Measurements from ENCODE around the gene HOMER3.

Gene HOMER3

GRCh38 chr19:18900700-18901481 lies 40.1 kb downstream of the HOMER3 start:
- no peak for DNase-seq (ENCODE audit: low read depth in 2 of 2)

GRCh38 chr19:18899624-18900560 lies 41.1 kb downstream of the HOMER3 start:
- DNase-seq (ENCODE audit: low read depth in 2 of 2), result no peak

GRCh38 chr19:18898607-18899408 lies 42.2 kb downstream of the HOMER3 start:
- no peak for DNase-seq (ENCODE audit: low read depth in 2 of 2)

- DNase-seq (ENCODE audit: low read depth in 2 of 2), result no peak
Observed at GRCh38 chr19:18898081-18898606, 42.9 kb downstream of the HOMER3 start.

GRCh38 chr19:18897094-18898029 lies 43.7 kb downstream of the HOMER3 start:
- no peak for DNase-seq (ENCODE audit: low read depth in 2 of 2)

- DNase-seq (ENCODE audit: low read depth in 2 of 2), result no peak
Observed at GRCh38 chr19:18896421-18896841, 44.6 kb downstream of the HOMER3 start.

GRCh38 chr19:18895824-18896341 lies 45.1 kb downstream of the HOMER3 start, which contains the start of gene CERS1:
TSS of gene CERS1 (minus strand) at chr19:18896158. CDS start at chr19:18896072, 86 bp downstream.
- DNase-seq (ENCODE audit: low read depth in 2 of 2), result no peak

GRCh38 chr19:18895038-18895823 lies 45.8 kb downstream of the HOMER3 start:
- no peak for DNase-seq (ENCODE audit: low read depth in 2 of 2)

- no peak for DNase-seq (ENCODE audit: low read depth in 2 of 2)
Observed at GRCh38 chr19:18894254-18895037, 46.6 kb downstream of the HOMER3 start.

GRCh38 chr19:18893587-18894253 lies 47.3 kb downstream of the HOMER3 start:
- DNase-seq (ENCODE audit: low read depth in 2 of 2), result no peak

- no peak for DNase-seq (ENCODE audit: low read depth in 2 of 2)
Observed at GRCh38 chr19:18889949-18890745, 50.9 kb downstream of the HOMER3 start.

GRCh38 chr19:18886972-18887371 lies 54.0 kb downstream of the HOMER3 start:
- DNase-seq (ENCODE audit: low read depth in 2 of 2), result no peak

- no peak for DNase-seq (ENCODE audit: low read depth in 2 of 2)
Observed at GRCh38 chr19:18883526-18884304, 57.3 kb downstream of the HOMER3 start.

- no peak for DNase-seq (ENCODE audit: low read depth in 2 of 2)
Observed at GRCh38 chr19:18881491-18881890, 59.5 kb downstream of the HOMER3 start.

GRCh38 chr19:18879579-18880373 lies 61.2 kb downstream of the HOMER3 start:
- no peak for DNase-seq (ENCODE audit: low read depth in 2 of 2)
